ENCODE results near the gene MYCL.

MYCL gene, protein sequence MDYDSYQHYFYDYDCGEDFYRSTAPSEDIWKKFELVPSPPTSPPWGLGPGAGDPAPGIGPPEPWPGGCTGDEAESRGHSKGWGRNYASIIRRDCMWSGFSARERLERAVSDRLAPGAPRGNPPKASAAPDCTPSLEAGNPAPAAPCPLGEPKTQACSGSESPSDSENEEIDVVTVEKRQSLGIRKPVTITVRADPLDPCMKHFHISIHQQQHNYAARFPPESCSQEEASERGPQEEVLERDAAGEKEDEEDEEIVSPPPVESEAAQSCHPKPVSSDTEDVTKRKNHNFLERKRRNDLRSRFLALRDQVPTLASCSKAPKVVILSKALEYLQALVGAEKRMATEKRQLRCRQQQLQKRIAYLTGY

DNA sequence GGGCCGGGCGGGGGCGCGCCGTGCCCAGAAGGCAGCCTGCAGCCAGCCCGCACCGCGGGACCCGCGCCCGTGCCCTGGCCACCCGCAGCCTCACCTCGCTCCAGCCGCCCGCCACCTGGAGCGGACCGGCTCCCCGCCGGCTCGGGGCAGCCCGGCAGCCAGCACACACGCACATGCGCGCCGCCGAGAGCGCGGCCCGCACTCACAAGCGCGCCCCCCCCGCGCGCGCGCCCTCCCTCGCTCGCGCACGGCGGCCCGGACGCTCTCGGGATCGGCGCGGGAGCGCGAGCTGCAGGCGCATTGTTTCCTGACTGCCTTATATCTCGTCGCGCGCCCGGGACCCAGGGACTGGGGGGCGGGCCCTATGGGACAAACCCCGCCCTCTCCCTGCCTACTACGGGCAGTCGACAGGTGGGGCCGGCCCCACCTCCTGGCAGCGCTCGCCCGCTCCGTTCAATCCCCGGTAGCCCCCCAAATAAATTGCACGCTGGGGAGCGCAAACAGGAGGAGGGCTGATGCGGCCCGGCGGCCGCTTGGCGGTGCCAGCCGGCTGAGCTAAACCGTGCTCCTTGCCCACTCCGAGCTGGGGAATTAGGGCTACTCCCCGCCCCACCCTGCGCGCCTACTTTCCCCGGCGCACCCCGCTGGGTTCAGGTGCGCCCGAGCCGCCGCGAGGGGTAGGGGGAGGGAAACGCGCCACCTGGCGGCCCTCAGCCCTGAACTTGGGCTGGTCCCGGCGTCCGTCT, at the start of gene MYCL:
Gene MYCL, minus strand, starts transcription at position 204 of the 746 bp plus-strand sequence. CDS start 483 bp downstream, outside the sequence.
- H3K4me3 ChIP-seq (replicated peaks in 1 of 2; ENCODE audit: low read depth in 2 of 2, low read length in 2 of 2): peak within 1 kb of the TSS; percentile 63 to 67
- TF ChIP-seq, protein P1, sequence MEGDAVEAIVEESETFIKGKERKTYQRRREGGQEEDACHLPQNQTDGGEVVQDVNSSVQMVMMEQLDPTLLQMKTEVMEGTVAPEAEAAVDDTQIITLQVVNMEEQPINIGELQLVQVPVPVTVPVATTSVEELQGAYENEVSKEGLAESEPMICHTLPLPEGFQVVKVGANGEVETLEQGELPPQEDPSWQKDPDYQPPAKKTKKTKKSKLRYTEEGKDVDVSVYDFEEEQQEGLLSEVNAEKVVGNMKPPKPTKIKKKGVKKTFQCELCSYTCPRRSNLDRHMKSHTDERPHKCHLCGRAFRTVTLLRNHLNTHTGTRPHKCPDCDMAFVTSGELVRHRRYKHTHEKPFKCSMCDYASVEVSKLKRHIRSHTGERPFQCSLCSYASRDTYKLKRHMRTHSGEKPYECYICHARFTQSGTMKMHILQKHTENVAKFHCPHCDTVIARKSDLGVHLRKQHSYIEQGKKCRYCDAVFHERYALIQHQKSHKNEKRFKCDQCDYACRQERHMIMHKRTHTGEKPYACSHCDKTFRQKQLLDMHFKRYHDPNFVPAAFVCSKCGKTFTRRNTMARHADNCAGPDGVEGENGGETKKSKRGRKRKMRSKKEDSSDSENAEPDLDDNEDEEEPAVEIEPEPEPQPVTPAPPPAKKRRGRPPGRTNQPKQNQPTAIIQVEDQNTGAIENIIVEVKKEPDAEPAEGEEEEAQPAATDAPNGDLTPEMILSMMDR (IDR thresholded peaks at IDR 0.05; ENCODE audit: low read depth, low read length): peak; percentile 61
- peak in 1 of 2 donors; percentile 62 for DNase-seq (ENCODE audit: low read depth in 2 of 2)

GRCh38 chr1:39949891-39950290, 48.2 kb upstream of the MYCL start:
- TF ChIP-seq, protein P1 (IDR thresholded peaks at IDR 0.05; ENCODE audit: low read depth, low read length): no peak
- no peak overlapping the region for H3K4me3 ChIP-seq (replicated peaks in 1 of 2; ENCODE audit: low read depth in 2 of 2, low read length in 2 of 2)
- no peak for DNase-seq (ENCODE audit: low read depth in 2 of 2)

DNA sequence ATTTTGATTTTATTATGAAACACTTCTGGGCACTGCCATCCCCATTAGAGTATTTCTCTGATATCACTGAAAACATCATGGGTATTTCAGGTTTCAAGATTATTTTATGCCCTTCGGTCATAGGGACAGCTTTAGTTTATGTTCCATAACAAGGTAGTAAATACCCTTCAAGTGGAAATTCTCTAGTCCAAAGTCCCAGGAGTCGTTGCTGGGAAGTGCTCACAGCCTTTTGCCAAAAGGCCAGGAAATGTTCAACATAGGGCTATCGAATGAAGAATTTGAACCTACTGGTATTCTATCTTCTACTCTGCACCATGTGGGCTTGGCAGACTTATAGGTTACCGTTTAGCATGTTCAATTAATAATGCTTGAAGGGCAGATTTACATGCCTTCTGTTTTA, 45.5 kb upstream of the MYCL start:
- TF ChIP-seq, protein P1 (IDR thresholded peaks at IDR 0.05; ENCODE audit: low read depth, low read length): no peak
- DNase-seq (ENCODE audit: low read depth in 2 of 2): no peak

DNA sequence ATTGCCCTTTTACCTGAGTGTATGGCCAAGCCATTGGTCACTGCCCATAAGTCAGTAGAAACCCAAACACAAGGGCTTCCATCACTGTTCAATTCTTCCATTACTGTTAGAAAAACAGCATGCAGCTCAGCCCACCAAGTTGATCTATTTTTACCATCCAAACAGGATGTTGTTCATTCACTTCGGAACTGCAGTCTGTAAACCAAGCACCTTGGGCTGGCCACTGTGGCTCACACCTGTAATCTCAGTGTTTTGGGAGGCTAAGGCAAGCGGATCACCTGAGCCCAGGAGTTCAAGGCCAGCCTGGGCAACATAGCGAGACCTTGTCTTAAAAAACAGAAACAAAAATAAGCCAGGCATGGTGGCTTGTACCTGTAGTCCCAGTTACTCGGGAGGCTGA, 44.5 kb upstream of the MYCL start:
- H3K4me3 ChIP-seq (replicated peaks in 1 of 2; ENCODE audit: low read depth in 2 of 2, low read length in 2 of 2): no peak overlapping the region
- no peak for DNase-seq (ENCODE audit: low read depth in 2 of 2)
- TF ChIP-seq, protein P1 (IDR thresholded peaks at IDR 0.05; ENCODE audit: low read depth, low read length): no peak

More for the DNA sequence above, 45.5 kb upstream of the MYCL start:
- H3K4me3 ChIP-seq (replicated peaks in 1 of 2; ENCODE audit: low read depth in 2 of 2, low read length in 2 of 2): no peak overlapping the region

- TF ChIP-seq, protein P1 (IDR thresholded peaks at IDR 0.05; ENCODE audit: low read depth, low read length): no peak
- no peak overlapping the region for H3K4me3 ChIP-seq (replicated peaks in 1 of 2; ENCODE audit: low read depth in 2 of 2, low read length in 2 of 2)
- no peak for DNase-seq (ENCODE audit: low read depth in 2 of 2)
These were observed 42.8 kb upstream of the MYCL start for GRCh38 chr1:39944410-39945112.

DNA sequence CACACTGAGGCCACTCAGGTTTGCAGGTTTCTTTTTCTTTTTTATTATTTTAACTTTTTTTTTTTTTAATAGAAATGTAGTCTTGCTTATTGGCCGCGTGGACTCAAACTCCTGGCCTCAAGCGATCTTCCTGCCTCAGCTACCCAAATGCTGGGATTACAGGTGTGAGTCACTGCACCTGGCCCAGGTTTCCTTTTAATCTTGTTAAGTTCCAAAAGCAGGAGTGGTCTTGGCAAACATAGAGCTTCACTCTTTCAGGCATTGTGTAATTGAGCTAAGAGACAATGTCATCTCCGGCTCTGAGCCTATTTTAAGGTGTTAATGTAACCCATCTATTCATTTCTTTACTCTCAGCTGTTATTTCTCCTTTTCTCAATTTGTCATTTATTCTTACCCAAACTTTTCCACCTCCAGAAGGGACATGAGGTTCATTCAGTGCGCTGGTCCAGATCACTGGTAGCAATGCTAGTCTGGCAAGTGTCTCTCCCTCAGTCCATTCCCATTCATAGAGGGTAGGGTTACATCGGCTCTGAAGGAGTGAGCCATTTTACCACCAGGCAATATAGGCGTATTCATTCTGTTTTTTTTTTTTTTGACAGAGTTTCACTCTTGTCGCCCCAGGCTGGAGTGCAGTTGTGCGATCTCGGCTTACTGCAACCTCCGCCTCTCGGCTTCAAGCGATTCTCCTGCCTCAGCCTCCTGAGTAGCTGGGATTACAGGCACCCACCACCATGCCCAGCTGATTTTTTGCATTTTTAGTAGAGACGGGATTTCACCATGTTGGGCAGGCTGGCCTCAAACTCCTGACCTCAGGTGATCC, 42.0 kb upstream of the MYCL start:
- TF ChIP-seq, protein P1 (IDR thresholded peaks at IDR 0.05; ENCODE audit: low read depth, low read length): no peak
- DNase-seq (ENCODE audit: low read depth in 2 of 2): no peak
- H3K4me3 ChIP-seq (replicated peaks in 1 of 2; ENCODE audit: low read depth in 2 of 2, low read length in 2 of 2): no peak overlapping the region

Measured in cardiac fibroblast (primary cell).